GM21737 (cell line): ENCODE results near the gene UBN1.
"Not testable (repeated sequence)": the region's sequence is repeated elsewhere in the genome, so short reads cannot be mapped to it uniquely, and the experiment has no call there.

Experiments used
- ATAC-seq: cut with Tn5 transposase; IDR thresholded peaks from one replicate; pipeline ENCODE4 v1.9.1; 2021; ENCODE audit warnings: mild to moderate bottlenecking, moderate library complexity; ENCODE audit not compliant: unreplicated experiment

Gene UBN1

DNA sequence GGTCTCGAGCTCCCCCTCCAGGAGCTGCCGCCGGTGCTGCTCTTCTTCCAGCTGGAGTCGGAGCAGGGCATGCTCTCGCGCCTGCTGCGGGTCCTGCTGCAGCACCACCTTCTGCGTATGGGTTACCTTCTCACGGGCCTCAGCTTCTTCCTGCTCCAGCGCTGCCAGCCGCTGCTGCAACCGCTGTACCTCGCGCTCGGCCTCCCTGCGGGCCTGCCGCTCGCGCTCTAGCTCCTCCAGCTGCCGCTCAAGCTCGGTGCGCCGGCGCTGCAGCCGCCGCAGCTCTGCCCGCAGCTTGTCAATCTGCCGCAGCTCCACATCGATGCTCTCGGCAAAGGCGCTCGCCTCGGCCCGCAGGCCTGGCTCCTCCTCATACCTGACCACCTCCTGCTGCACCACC lies 36.9 kb downstream of the UBN1 start:
- no peak for ATAC-seq

DNA sequence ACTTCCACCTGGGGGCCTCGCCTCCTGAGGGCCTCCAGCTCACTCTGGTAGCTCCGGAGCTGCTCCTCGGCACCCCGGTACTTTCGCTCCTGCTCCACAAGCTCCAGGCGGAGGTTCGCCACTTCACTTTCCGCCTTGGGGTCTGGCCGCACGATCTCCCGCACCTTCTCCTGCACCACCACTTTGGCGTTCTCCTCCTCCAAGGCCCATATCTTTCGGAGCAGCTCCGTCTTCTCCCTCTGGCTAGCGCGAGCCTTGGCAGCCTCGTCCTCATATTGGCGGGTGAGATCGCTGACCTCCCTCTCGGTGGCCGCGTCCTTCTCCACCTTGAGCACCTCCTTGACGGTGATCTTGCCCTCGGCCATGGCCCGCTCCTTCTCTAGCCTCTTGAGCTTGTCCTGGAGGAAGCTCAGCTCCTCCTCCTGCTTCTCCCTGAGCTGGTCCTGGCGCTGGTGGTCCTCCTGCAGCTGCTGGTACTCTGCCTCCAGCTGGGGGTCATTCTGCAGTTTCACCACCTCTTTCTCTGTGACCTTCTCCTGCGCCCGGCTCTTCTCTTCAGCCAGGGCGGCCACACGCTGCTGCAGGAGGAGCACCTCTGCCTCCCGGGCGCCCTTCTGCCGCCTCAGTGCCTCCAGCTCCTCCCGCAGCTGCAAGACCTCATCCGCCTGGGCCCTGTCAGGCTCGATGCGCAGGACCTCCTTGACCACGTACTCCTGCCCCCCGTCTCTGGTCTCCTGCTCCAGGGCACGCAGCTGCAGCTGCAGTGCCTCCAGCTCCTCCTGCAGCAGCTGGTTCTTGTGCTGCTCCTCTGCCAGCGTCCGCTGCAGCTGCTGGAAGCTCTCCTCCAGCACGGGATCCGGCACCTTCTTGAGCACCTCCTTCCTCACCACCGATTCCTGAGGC lies 37.9 kb downstream of the UBN1 start:
- no peak for ATAC-seq

DNA sequence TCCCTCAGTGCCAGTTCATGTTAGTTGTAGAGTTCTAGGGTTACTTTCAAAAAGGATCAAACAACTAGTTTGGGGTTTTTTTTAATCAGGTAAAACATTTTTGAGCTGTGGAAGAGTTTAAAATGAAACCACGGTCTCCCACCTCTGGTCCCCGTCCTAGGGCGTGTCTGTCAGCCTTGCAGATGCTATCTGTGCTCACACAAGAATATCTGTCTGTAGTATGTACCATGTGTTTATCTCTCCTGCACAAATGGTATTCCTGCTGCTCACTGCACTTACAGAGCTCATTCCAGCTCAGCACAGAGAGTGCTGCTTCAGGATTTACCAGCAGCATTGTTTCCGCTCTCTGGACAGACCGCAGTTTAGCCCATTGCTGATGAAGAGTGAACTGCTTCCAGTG lies 38.9 kb downstream of the UBN1 start:
- ATAC-seq = no peak

DNA sequence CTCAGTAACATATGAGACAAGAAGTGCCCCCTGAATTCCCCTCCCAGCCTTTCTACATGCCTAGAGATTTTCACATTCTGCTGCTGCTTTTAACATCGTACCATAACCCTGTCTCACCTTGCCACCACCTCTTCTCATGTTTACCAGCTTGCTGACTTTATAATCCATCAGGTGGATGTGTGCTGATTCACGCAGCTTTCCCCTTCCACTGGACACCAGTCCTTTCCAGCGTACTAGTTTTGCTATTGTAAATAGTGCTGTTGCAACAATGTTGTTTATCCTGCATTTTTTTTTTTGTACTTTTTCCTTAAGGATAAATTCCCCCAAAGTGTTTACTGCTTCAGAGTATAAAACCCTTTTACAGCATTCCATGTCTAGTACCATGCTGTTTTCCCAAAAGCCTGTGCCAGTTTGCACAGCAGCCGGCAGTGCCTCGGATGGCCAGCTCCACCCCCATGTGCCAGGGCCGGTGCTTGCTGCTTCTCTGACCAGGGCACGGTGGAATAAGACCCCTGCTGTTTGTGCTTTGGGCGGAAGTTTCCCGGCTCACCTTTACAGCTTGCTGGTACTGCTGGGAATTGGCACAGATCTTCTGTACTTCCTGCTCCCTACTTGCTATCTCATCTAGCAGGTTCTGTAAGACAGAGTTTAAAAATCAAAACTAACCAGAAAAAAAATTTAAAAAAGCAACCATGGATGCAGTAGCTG lies 41.3 kb downstream of the UBN1 start:
- no peak for ATAC-seq

DNA sequence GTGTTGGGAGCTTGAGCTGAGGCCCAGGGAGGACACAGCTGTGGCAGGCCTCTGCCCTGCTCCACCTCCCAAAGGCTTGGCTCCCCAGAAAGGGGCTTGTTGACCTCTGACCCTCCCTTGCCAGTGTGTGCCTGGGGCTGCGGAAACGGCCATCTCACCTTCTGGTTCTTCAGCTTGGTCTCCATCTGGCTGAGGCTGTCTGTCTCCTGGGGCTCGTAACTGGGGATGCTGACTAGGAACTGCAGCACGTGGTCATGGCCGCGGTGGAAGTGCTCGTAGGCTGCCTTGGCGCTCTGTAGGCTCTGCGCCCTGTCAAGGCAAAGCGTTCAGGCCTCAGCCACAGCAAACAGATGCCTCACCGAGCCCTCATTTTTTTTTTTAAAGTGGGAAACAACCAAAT lies 42.7 kb downstream of the UBN1 start:
- ATAC-seq = no peak

DNA sequence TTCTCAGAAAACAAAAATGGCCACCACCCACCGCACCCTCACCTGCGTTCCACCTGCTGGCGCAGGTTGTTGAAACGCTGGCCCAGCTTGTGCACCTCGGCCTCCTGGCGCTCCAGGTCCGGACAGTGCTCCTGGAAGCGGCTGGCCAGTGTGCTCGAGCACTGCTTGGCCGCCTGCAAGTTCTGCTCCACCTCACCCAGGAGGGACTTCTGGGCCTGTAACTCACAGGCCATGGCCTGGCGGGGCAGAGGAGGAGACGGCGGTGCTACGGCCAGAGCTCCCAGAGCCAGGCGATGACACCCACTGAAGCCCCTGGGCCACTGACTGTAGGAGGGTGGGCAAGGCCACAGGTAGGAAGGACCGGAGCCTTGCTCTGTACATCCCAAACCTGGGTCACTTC lies 43.4 kb downstream of the UBN1 start:
- no peak for ATAC-seq

DNA sequence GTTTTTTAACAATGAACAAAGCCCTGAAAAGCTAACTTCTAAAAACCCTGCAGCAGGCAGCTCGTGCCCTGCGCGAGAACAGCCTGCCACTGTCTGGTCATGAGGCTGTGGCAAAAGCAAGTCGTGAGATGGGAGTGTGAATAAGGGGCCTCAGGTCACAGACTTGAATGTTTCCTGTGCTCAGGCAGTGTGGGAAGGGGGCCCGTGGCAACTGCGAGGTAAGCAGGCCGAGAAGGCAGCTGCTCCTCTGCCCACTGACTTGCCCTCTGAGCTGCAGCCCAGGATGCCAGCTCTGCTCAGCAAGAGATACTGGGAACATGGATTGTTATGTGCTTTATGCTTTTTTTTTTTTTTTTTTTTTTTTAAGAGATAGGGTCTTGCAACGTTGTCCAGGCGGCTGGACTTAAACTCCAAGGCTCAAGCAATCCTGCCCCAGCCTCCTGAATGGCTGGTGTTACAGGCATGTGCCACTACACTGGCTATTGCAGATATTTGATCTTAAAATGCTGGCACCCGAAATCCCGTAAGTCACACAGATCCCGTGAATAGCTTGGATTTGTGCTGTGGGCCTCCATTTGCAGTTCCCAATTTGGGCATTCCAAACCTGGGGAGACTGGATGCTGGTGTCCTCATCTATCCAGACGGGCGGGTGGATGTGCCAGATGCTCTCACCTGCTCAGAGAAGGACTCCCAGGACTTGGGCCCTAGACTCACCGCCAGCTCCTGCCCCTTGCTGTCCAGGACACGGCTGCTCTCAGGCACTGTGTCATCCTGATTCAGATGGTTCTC lies 44.0 kb downstream of the UBN1 start:
- no peak for ATAC-seq

DNA sequence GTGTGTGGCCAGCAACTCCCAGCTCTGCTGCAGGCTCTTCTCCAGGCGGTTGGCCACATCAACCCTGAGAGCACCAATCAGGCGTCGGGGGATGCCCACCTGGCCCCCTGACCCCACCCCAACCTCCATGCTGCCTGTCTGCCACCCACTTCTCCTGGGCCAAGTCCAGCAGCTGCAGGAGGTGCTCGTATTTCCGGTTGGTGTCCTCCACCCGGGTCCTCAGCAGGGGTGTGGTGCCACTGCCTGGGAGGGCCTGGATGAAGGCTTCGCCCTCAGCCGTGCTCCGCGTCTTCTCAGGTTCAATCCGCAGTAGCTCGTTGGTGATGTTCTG lies 44.6 kb downstream of the UBN1 start:
- no peak for ATAC-seq

DNA sequence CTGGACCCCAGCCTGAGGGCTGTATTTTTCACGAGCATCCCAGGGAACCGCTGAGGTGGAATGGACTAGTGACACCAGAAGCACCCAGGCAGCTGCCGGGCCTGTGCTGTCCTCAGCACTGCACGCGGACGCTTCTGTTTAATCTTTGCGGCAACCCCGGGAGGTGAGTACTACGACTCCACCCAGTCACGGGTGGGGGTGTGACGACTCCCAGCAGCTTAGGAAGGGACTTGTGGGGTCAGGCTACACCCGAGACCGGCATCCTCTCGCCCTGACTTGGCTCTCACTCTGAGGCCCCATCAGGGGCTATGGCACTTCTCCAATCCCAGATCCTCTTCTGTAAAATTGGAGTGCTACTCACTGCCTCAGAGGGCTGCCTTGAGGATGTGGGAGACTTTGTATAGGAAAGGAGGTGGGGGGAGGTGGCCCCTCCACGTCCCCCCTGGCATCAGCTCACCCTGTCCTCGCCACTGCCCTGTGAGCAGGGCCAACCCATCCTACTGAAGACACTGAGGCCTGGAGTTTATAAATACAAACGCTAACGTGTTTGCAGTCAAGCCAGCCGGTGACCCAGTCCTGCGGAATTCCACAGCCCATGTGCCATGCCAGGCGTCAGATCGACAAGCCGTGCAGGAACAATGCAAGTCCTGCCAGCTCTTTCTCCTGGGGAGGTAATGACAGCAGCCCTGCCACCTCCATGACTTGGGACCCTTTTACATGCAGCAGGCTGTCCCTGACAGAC lies 45.3 kb downstream of the UBN1 start:
- ATAC-seq = no peak

DNA sequence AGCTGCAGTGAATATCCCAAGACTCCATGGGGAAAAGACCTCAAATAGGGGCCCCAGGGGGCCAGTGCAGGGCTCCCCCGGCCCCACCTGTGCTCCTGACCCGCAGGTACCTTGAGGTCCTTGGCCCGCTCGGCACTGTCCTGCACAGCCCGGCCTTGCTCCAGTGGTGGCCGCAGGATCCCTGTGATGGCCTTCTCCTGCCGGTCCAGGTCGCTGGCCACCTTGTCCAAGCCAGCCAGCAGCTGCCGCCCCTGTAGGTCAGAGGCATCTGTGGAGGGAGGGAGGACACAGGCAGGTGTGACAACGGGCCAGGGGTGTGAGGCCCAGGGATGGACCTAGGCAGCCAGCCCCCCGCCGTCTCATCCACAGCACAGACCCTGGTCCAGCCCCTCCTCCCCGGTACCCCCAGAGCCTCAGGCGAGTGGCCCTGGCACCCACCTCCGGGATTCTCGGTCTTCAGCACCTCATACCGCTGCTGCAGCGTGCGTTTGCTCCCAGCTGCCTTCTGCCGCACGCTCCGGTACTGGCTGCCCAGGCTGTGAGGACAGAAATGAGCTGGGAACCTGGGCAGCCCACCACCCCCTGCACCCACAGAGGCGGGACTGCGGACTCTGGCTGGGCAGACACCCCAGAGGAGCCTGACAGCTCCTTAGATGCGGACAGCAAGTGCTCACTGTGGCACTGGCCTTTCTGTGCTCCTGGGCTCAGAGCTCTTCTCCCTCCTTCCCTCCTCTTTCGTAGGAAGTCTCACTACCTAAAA lies 46.0 kb downstream of the UBN1 start:
- ATAC-seq = no peak

DNA sequence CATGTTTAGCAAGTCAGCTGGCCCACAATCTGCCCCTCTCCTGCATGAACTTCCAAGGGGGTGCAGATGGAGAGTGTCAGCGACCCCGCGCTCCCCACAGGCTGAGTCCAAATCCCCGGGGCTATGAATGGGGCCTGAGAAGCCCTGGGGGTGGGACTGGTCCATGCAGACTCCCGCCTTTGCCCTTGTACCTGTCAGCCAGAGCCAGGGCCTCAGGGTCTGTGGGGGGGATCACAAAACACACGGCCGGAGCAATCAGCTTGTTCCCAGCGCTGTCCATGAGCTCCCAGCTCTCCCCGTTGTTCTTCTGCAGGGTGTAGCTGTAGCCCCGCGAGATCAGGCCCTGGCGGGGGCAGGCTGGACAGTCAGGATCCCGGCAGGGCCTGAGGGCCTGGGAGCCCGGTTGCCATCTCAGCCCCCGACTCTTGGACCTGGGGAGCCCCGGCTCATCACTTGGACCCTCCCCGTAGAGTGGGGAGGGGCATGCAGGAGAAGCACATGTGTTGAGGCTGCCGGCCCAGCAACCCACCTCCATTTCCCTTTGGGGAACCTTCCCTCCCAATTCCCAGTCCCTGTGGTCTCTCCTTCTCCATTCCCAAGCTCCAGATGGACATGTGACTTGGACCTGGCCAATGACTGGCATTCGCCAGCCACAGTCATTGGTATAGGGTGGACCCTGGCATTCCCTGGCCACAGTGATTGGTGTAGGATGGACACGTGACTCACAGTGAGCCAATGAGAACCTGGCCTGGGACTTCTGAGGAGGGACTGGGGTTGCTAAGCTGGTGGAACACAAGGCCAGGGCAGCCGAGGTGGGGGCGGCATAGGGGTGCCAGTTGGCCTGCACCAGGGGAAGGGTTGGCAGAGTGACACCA lies 47.2 kb downstream of the UBN1 start:
- no peak for ATAC-seq

DNA sequence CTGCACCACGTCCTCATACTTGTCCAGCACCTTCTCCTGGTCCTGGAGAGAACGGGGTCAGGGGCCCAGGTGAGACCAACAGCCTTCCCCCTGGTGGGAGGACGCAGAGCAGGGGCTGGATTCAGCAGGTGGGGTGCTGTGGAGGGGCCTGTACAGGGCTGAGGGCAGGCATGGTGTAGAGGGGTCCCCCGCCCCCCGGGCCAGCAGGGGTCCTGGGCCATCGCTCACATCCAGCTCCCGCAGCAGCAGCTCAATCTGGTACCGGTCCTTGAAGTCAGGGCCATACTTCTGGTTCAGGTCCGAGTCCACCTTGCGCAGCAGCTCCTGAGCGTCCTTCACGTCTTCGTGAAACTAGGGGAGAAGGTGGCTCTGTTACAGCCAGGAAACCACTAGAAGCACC lies 48.1 kb downstream of the UBN1 start:
- no peak for ATAC-seq

DNA sequence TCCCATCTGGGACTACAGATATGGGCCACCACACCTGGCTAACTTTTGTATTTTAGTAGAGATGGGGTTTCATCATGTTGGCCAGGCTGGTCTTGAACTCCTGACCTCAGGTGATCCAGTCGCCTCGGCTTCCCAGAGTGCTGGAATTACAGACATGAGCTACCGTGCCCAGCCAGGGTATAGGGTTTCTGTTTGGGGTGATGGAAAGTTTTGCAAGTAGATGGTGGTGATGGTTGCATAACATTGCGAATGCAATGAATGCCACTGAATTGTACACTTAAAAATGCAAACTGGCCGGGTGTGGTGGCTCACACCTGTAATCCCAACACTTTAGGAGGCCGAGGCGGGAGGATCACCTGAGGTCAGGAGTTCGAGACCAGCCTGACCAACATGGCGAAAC lies 49.5 kb downstream of the UBN1 start:
- ATAC-seq = not testable (repeated sequence)

DNA sequence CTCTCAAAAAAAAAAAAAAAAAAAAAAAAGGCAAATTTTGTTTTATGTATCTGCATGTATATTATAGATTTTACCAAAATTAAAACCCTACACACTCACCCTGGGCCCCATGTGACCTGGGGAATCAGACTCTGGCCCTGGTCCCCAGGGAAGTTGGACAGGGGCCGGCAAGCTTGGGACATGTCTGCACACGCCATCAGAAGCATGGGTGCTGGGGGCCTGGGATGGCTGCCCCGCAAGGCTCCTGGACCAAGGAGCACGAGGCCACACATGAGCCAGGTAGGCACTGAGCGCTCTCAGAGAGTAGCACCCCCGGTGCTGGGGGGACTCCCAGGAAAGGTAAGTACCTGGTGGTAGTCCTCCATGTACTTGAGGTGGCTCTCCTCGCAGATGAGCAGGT lies 50.0 kb downstream of the UBN1 start:
- ATAC-seq = no peak

DNA sequence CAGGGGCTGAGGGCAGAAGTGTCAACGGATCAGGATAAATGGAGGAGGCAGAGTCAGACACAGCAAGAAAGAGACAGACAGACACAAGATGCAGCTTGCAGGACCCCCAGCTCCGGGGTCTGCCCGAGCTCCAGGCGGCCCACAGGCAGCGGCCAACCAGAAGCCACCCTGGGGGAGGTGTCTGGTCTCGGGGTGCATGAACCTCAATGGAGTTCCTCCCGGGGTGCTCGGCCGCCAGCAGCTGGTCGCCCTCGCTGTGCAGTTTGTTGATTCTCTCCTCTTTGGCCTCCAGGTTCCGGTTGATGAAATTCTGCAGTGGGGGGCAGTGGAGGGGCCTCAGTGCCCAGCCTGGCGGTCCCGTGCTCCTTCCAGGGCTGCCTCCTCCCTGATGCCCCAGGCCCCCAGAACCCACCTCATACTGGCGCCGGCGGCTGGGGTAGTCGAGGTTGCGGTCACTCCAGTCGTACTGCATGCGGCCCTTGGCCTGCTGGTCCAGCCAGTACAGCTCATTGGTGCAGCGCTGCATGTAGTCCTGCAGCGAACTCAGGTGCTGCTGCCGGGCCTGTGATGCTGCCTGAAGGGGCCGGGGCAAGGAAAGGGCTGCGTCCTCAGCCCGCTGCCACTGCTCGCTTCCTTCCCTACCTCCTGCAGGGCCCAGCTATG lies 51.7 kb downstream of the UBN1 start:
- no peak for ATAC-seq

DNA sequence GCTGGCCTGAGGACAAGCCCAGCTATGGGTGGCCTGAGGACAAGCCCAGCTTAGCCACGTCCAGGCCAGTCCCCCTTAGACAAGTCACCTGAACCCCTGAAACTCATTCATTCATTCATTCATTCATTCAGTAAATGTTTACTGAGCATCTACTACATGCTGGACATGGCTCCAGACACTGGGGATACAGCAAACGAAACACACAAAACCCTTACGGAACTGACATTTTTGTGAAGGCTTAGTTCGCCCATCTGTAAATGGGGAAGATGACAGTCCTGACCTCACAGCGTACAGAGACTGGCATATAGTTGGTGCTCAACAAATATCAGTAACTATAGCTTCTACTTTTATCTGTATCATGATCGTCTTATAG lies 52.2 kb downstream of the UBN1 start:
- no peak for ATAC-seq

DNA sequence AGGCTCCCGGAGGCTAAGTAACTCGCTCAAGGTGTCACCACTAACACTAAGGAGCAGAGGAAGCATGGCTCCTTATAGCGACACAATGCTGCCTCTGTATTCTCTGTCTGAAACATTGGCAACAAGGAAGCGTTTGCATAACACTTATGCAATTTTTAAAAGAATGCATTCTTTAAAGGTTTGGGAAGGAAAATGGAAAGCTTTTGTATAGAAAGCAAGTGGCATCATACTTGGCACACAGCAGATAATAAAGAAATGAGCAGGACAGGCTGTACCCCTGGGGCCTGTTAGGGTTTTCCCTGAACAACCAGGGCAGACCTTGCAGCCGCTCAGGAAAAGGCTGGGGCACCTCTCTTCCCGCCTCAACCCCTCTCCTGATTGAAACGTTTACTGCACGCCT lies 52.8 kb downstream of the UBN1 start:
- ATAC-seq = no peak

DNA sequence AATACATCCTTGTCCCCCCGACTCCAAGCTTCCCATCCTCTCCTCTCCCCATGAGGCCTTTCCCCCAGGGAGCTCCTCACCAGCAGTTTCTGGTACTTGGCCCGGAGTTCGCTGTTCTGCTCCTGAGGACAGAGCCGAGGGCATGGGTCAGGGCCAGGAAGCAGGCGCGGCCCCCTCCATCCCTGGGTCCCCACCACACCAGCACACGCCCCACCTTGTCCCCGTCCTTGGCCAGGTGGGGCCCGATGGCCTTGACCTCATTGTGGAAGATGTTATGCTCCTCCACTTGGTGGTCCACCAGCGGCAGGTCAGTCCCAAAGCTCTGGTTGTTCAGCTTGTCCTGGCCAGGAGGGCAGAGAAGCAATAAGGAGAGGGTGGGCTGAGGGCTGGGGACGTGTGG lies 53.5 kb downstream of the UBN1 start:
- no peak for ATAC-seq

DNA sequence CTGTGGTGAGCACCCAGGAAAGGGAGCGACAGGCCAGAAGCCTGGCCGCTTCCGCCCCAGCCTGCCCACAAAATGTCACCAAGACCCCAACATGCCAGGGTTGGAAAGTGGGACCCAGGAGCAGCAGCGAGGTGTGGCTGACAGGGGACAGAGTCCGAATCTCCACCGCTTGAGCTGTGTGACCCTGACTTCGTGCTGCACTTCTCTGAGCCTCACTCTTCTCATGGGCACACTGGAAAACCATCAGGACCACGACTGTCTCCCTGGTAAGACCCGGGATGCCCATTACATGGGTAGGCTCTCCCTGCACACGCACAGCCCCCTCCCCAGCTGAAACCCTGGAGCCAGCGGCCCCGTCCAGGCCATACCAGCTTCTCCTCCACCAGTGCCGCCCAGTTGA lies 54.8 kb downstream of the UBN1 start:
- no peak for ATAC-seq
